Thyroid gland (tissue), 4 donors: ENCODE results near the gene ADM2.

Source experiments
- POLR2A ChIP-seq, 2 donors: fragments of 450-650 bp; IDR thresholded peaks; one replicate each; pipeline ENCODE4 v1.6.1; 2017; ENCODE audit warnings: antibody characterized with exemption in 2 of 2, mild to moderate bottlenecking in 2 of 2, moderate library complexity in 1 of 2
- TF ChIP-seq, protein P1 (sequence below), 6 experiments: fragments of 200-600 bp in 3 of 6; fragments of 450-650 bp in 3 of 6; sonication (generic) in 3 of 6; IDR thresholded peaks; one replicate each; pipeline ENCODE4 v1.5.1; 2016 to 2019; ENCODE audit warnings: antibody characterized with exemption in 6 of 6, mild to moderate bottlenecking in 2 of 6, inconsistent platforms in 1 of 6, moderate library complexity in 1 of 6

- TF ChIP-seq, protein P1, sequence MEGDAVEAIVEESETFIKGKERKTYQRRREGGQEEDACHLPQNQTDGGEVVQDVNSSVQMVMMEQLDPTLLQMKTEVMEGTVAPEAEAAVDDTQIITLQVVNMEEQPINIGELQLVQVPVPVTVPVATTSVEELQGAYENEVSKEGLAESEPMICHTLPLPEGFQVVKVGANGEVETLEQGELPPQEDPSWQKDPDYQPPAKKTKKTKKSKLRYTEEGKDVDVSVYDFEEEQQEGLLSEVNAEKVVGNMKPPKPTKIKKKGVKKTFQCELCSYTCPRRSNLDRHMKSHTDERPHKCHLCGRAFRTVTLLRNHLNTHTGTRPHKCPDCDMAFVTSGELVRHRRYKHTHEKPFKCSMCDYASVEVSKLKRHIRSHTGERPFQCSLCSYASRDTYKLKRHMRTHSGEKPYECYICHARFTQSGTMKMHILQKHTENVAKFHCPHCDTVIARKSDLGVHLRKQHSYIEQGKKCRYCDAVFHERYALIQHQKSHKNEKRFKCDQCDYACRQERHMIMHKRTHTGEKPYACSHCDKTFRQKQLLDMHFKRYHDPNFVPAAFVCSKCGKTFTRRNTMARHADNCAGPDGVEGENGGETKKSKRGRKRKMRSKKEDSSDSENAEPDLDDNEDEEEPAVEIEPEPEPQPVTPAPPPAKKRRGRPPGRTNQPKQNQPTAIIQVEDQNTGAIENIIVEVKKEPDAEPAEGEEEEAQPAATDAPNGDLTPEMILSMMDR (IDR thresholded peaks at IDR 0.05): no peak
- TF ChIP-seq POLR2A (IDR thresholded peaks at IDR 0.05): no peak
These were observed 16.0 kb upstream of the ADM2 start for GRCh38 chr22:50465066-50465930.
